Thyroid gland (tissue), 4 donors: ENCODE data around the gene PLCE1. TPM values are rescaled to one million over a fixed set of nuclear protein-coding genes. Genes with fewer than 3 reads are reported as not detected.

ENCODE experiments used
- DNase-seq, 2 donors: peaks; one replicate each; pipeline ENCODE4 v3.0.0-alpha.2; 2019
- H3K27ac ChIP-seq, 3 donors: fragments of 200-600 bp; sonication (generic); 1 replicate in 2 of 3; 2 replicates in 1 of 3; pipeline ENCODE4 v1.5.1; 2016 to 2019; ENCODE audit warnings: mild to moderate bottlenecking in 1 of 3, moderate library complexity in 1 of 3
- H3K27me3 ChIP-seq: fragments of 200-600 bp; sonication (generic); one replicate; pipeline ENCODE4 v1.5.1; 2019
- H3K36me3 ChIP-seq, 2 donors: fragments of 200-600 bp; sonication (generic); one replicate each; pipeline ENCODE4 v1.5.1; 2016 to 2019
- H3K4me1 ChIP-seq, 2 donors: fragments of 200-600 bp; sonication (generic); one replicate each; pipeline ENCODE4 v1.5.1; 2017 to 2019
- H3K4me3 ChIP-seq, 3 donors: fragments of 200-600 bp; sonication (generic); replicated peaks in 1 of 3; 1 replicate in 2 of 3; 2 replicates in 1 of 3; pipeline ENCODE4 v1.5.1; 2016; ENCODE audit warnings: mild to moderate bottlenecking in 1 of 3
- H3K9me3 ChIP-seq: fragments of 200-600 bp; sonication (generic); one replicate; pipeline ENCODE4 v1.5.1; 2017
- CTCF ChIP-seq, 6 experiments: fragments of 200-600 bp in 3 of 6; fragments of 450-650 bp in 3 of 6; sonication (generic) in 3 of 6; IDR thresholded peaks; one replicate each; pipeline ENCODE4 v1.5.1; 2016 to 2019; ENCODE audit warnings: antibody characterized with exemption in 6 of 6, mild to moderate bottlenecking in 2 of 6, inconsistent platforms in 1 of 6, moderate library complexity in 1 of 6
- POLR2A ChIP-seq, 2 donors: fragments of 450-650 bp; IDR thresholded peaks; one replicate each; pipeline ENCODE4 v1.6.1; 2017; ENCODE audit warnings: antibody characterized with exemption in 2 of 2, mild to moderate bottlenecking in 2 of 2, moderate library complexity in 1 of 2
- WGBS, 2 donors: methylation state at CpG; one replicate each; pipeline ENCODE4 v1.1.5; 2017; 5-methylcytosine and 5-hydroxymethylcytosine counted together
- intact Hi-C: fragments of 100-400 bp; cut with DNase I; formaldehyde crosslinking; loops from one replicate; pipeline ENCODE4 v1.15.1; 2023
- total RNA-seq, 4 donors: library from RNA; depleted of rRNA; stranded (reverse); fragments of >200 nt; gene quantifications; one replicate each; pipeline ENCODE4 v1.2.3, GENCODE V29; 2016

The PLCE1 gene
- total RNA-seq, 4 donors from 2014 or later, result 15.5 to 29.8 (median 17.6) TPM

GRCh38 chr10:93977442-93977841, 16.3 kb upstream of the PLCE1 start:
- WGBS, 2 donors, result 79 to 81% methylated on average over 3 of the region's 3 CpGs
- H3K9me3 ChIP-seq, result no peaks in the 10 kb centered on the region
- no peaks in the 10 kb centered on the region for H3K4me1 ChIP-seq
- intact Hi-C loops, result no loop called here
- no peak overlapping the region for H3K27ac ChIP-seq
- no peaks in the 10 kb centered on the region for H3K27me3 ChIP-seq
- TF ChIP-seq POLR2A (IDR thresholded peaks at IDR 0.05) (no peak), CTCF (IDR thresholded peaks at IDR 0.05) (no peak)
- no peak for DNase-seq
- H3K36me3 ChIP-seq, result no peaks in the 10 kb centered on the region
- no peak overlapping the region for H3K4me3 ChIP-seq

GRCh38 chr10:93980486-93980885, 13.2 kb upstream of the PLCE1 start:
- H3K27me3 ChIP-seq, result no peaks in the 10 kb centered on the region
- DNase-seq, result no peak
- H3K9me3 ChIP-seq, result no peaks in the 10 kb centered on the region
- no peaks in the 10 kb centered on the region for H3K4me1 ChIP-seq
- TF ChIP-seq POLR2A (IDR thresholded peaks at IDR 0.05) (no peak), CTCF (IDR thresholded peaks at IDR 0.05) (no peak)
- H3K27ac ChIP-seq, result no peak overlapping the region
- no peaks in the 10 kb centered on the region for H3K36me3 ChIP-seq
- WGBS, 2 donors, result 95 to 98% methylated on average over 3 of the region's 3 CpGs
- intact Hi-C loops, result no loop called here
- H3K4me3 ChIP-seq, result no peak overlapping the region

- peaks cover 31 to 34% of the 10 kb centered on the region in 2 donors for H3K4me1 ChIP-seq
Observed at GRCh38 chr10:93991114-93991513, 2.6 kb upstream of the PLCE1 start.

GRCh38 chr10:93991596-93992284, 2.0 kb upstream of the PLCE1 start:
- H3K27ac ChIP-seq, result peak overlapping the region in 2 of 3 donors; percentile 8 to 60
- no peaks in the 10 kb centered on the region for H3K27me3 ChIP-seq
- H3K36me3 ChIP-seq, result no peaks in the 10 kb centered on the region
- no peak overlapping the region for H3K4me3 ChIP-seq
- peaks cover 35 to 36% of the 10 kb centered on the region in 2 donors for H3K4me1 ChIP-seq
- TF ChIP-seq CTCF (IDR thresholded peaks at IDR 0.05) (no peak), POLR2A (IDR thresholded peaks at IDR 0.05) (peak in 1 of 2 donors; percentile 32)
- intact Hi-C loops, result no loop called here
- peak; percentile 72 to 81 for DNase-seq
- H3K9me3 ChIP-seq, result no peaks in the 10 kb centered on the region
- WGBS, 2 donors, result 21 to 23% methylated on average over 8 of the region's 8 CpGs

More at GRCh38 chr10:93991114-93991513, 2.6 kb upstream of the PLCE1 start:
- Histone ChIP-seq H3K36me3 (no peaks in the 10 kb centered on the region), H3K27ac (no peak overlapping the region), H3K27me3 (no peaks in the 10 kb centered on the region), H3K9me3 (no peaks in the 10 kb centered on the region), H3K4me3 (no peak overlapping the region)
- intact Hi-C loops, result no loop called here
- no peak for DNase-seq
- WGBS, 2 donors, result 68 to 77% methylated on average over 4 of the region's 4 CpGs
- no peak for TF ChIP-seq CTCF (IDR thresholded peaks at IDR 0.05)

GRCh38 chr10:93992400-93993030, 1.2 kb upstream of the PLCE1 start:
- Histone ChIP-seq H3K4me1 (peaks cover 35 to 36% of the 10 kb centered on the region in 2 donors), H3K27ac (peak overlapping the region in 1 of 3 donors; percentile 60), H3K36me3 (no peaks in the 10 kb centered on the region), H3K9me3 (no peaks in the 10 kb centered on the region), H3K4me3 (no peak overlapping the region), H3K27me3 (no peaks in the 10 kb centered on the region)
- intact Hi-C loops, result no loop called here
- DNase-seq, result no peak
- WGBS, 2 donors, result 82 to 92% methylated on average over 2 of the region's 2 CpGs
- TF ChIP-seq CTCF (IDR thresholded peaks at IDR 0.05) (no peak), POLR2A (IDR thresholded peaks at IDR 0.05) (no peak)
